ENCODE measurements around the gene ADAMTS12. TPM values are rescaled to one million over a fixed set of nuclear protein-coding genes. Genes with fewer than 3 reads are reported as not detected.

The ADAMTS12 gene
- polyA plus RNA-seq, 1 donor (not counting 4 experiments of a cell fraction or from before 2014, with no cell fraction given), result 0.49 TPM

DNA sequence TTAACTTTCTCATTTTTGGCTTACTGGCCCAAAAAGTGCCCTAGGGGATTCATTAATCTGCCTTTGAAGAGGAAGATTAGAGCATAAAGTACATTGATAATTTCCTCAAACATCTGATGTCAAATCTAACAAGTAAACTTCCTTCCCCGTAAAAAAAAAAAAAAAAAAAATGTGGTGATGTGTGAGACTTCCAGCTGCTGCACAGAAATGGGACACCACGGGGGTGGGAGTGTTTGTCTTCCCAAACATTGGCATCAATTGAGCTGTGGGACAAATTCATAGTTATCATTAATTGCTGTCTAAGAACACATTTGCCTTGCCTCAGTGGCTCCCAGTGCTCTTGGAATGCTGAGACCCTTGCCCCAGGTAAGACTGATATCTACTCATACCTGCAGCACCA lies 149.6 kb downstream of the ADAMTS12 start:
- no peaks in the 10 kb centered on the region for H3K27me3 ChIP-seq (ENCODE audit: control insufficient read depth, extremely low read depth, insufficient read depth, low read length)
- H4K20me1 ChIP-seq (ENCODE audit: control insufficient read depth, extremely low read depth, insufficient read depth, low read length), result no peaks in the 10 kb centered on the region
- H3K36me3 ChIP-seq (ENCODE audit: control insufficient read depth in 2 of 2, extremely low read depth in 1 of 2, insufficient read depth in 2 of 2, low read length in 2 of 2), result no peaks in the 10 kb centered on the region
- H3K9me1 ChIP-seq (ENCODE audit: control insufficient read depth, extremely low read depth, insufficient read depth, low read length), result no peaks in the 10 kb centered on the region
- no peak overlapping the region for H3K4me2 ChIP-seq (ENCODE audit: control insufficient read depth, extremely low read depth, insufficient read depth, low read depth, low read length)
- no peak overlapping the region for H3K9ac ChIP-seq (ENCODE audit: control insufficient read depth, extremely low read depth, insufficient read depth, low read length)
- dilution Hi-C loops (cut with MboI; ENCODE audit: extremely low pct_ligation_motif_present, low sequenced_read_pairs), result no loop called here
- no peak overlapping the region for H3K4me3 ChIP-seq (ENCODE audit: control insufficient read depth in 2 of 3, extremely low read depth in 1 of 3, insufficient read depth in 2 of 3, low read depth in 1 of 3, low read length in 3 of 3)
- TF ChIP-seq EZH2 (IDR thresholded peaks at IDR 0.05; ENCODE audit: low read length), result no peak
- TF ChIP-seq, protein P1, sequence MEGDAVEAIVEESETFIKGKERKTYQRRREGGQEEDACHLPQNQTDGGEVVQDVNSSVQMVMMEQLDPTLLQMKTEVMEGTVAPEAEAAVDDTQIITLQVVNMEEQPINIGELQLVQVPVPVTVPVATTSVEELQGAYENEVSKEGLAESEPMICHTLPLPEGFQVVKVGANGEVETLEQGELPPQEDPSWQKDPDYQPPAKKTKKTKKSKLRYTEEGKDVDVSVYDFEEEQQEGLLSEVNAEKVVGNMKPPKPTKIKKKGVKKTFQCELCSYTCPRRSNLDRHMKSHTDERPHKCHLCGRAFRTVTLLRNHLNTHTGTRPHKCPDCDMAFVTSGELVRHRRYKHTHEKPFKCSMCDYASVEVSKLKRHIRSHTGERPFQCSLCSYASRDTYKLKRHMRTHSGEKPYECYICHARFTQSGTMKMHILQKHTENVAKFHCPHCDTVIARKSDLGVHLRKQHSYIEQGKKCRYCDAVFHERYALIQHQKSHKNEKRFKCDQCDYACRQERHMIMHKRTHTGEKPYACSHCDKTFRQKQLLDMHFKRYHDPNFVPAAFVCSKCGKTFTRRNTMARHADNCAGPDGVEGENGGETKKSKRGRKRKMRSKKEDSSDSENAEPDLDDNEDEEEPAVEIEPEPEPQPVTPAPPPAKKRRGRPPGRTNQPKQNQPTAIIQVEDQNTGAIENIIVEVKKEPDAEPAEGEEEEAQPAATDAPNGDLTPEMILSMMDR (optimal IDR thresholded peaks at IDR 0.05 in 1 of 3, IDR thresholded peaks at IDR 0.05 in 1 of 3, conservative IDR thresholded peaks at IDR 0.05 in 1 of 3; ENCODE audit: extremely low read depth in 1 of 3, insufficient read depth in 2 of 3, low read length in 3 of 3), result no peak
- no peaks in the 10 kb centered on the region for H3K4me1 ChIP-seq (ENCODE audit: control insufficient read depth, extremely low read depth, insufficient read depth, low read length)
- no peak overlapping the region for H2AFZ ChIP-seq (ENCODE audit: control insufficient read depth, low read length)
- no peak overlapping the region for H3K27ac ChIP-seq (ENCODE audit: control insufficient read depth, insufficient read depth, low read length)
- H3K79me2 ChIP-seq (ENCODE audit: control insufficient read depth, insufficient read depth, low read length), result no peaks in the 10 kb centered on the region
- no peaks in the 10 kb centered on the region for H3K9me3 ChIP-seq (ENCODE audit: control insufficient read depth, low read depth, low read length)
- DNase-seq (ENCODE audit: low read depth, low spot score) (no peak), FAIRE-seq (no peak)

DNA sequence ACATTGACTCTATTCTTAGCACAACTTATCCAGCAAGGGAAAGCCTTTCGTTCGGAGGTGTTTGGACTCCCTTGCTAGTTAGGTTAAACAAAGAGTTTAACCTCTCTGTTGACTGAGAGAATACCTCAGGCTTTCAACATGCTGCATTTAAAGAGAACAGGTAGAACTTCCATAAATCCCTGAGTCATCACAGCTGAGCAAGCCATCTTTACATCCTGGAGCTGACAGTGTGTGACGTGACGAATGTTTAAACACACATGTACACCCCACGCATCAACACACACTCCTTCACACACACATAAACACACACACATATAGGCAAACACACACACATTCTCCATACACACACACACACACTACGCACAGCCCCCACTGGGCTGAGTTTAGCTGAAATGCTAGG lies 152.8 kb downstream of the ADAMTS12 start:
- Histone ChIP-seq H3K4me1 (ENCODE audit: control insufficient read depth, extremely low read depth, insufficient read depth, low read length) (no peaks in the 10 kb centered on the region), H3K27me3 (ENCODE audit: control insufficient read depth, extremely low read depth, insufficient read depth, low read length) (no peaks in the 10 kb centered on the region), H4K20me1 (ENCODE audit: control insufficient read depth, extremely low read depth, insufficient read depth, low read length) (no peaks in the 10 kb centered on the region), H3K36me3 (ENCODE audit: control insufficient read depth in 2 of 2, extremely low read depth in 1 of 2, insufficient read depth in 2 of 2, low read length in 2 of 2) (no peaks in the 10 kb centered on the region), H3K27ac (ENCODE audit: control insufficient read depth, insufficient read depth, low read length) (no peak overlapping the region), H3K4me3 (ENCODE audit: control insufficient read depth in 2 of 3, extremely low read depth in 1 of 3, insufficient read depth in 2 of 3, low read depth in 1 of 3, low read length in 3 of 3) (no peak overlapping the region), H3K9me1 (ENCODE audit: control insufficient read depth, extremely low read depth, insufficient read depth, low read length) (no peaks in the 10 kb centered on the region), H3K9me3 (ENCODE audit: control insufficient read depth, low read depth, low read length) (no peaks in the 10 kb centered on the region), H2AFZ (ENCODE audit: control insufficient read depth, low read length) (no peak overlapping the region), H3K79me2 (ENCODE audit: control insufficient read depth, insufficient read depth, low read length) (no peaks in the 10 kb centered on the region), H3K4me2 (ENCODE audit: control insufficient read depth, extremely low read depth, insufficient read depth, low read depth, low read length) (no peak overlapping the region), H3K9ac (ENCODE audit: control insufficient read depth, extremely low read depth, insufficient read depth, low read length) (no peak overlapping the region)
- dilution Hi-C loops (cut with MboI; ENCODE audit: extremely low pct_ligation_motif_present, low sequenced_read_pairs), result no loop called here
- DNase-seq (ENCODE audit: low read depth, low spot score) (no peak), FAIRE-seq (no peak)
- TF ChIP-seq, protein P1 (optimal IDR thresholded peaks at IDR 0.05 in 1 of 3, IDR thresholded peaks at IDR 0.05 in 1 of 3, conservative IDR thresholded peaks at IDR 0.05 in 1 of 3; ENCODE audit: extremely low read depth in 1 of 3, insufficient read depth in 2 of 3, low read length in 3 of 3), result no peak
- TF ChIP-seq EZH2 (IDR thresholded peaks at IDR 0.05; ENCODE audit: low read length), result no peak
